Measurements from ENCODE around the gene CBX4. TPM values are rescaled to one million over a fixed set of nuclear protein-coding genes. Genes with fewer than 3 reads are reported as not detected.

The CBX4 gene
- total and polyA plus RNA-seq, 2 of the 13 experiments (the other 11 are each of a cell fraction or from before 2014, with no cell fraction given), result 25.8 to 50.8 TPM

GRCh38 chr17:79788989-79789942 is 50.0 kb downstream of the CBX4 start (continued):
- TF ChIP-seq, protein P1, sequence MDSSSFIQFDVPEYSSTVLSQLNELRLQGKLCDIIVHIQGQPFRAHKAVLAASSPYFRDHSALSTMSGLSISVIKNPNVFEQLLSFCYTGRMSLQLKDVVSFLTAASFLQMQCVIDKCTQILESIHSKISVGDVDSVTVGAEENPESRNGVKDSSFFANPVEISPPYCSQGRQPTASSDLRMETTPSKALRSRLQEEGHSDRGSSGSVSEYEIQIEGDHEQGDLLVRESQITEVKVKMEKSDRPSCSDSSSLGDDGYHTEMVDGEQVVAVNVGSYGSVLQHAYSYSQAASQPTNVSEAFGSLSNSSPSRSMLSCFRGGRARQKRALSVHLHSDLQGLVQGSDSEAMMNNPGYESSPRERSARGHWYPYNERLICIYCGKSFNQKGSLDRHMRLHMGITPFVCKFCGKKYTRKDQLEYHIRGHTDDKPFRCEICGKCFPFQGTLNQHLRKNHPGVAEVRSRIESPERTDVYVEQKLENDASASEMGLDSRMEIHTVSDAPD (CRISPR knock-in tag; IDR thresholded peaks at IDR 0.05), result 0 out of 2 replicates have a peak, but pooled peaks have one; percentile 28
- no peak for TF ChIP-seq POGK (CRISPR knock-in tag; conservative IDR thresholded peaks at IDR 0.05)
- no peak for TF ChIP-seq HOXA9 (CRISPR knock-in tag; IDR thresholded peaks at IDR 0.05; ENCODE audit: borderline replicate concordance)
- TF ChIP-seq, protein P2, sequence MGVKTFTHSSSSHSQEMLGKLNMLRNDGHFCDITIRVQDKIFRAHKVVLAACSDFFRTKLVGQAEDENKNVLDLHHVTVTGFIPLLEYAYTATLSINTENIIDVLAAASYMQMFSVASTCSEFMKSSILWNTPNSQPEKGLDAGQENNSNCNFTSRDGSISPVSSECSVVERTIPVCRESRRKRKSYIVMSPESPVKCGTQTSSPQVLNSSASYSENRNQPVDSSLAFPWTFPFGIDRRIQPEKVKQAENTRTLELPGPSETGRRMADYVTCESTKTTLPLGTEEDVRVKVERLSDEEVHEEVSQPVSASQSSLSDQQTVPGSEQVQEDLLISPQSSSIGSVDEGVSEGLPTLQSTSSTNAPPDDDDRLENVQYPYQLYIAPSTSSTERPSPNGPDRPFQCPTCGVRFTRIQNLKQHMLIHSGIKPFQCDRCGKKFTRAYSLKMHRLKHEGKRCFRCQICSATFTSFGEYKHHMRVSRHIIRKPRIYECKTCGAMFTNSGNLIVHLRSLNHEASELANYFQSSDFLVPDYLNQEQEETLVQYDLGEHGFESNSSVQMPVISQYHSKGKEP (CRISPR knock-in tag; IDR thresholded peaks at IDR 0.05), result no peak
- TF ChIP-seq ZNF768 (CRISPR knock-in tag; IDR thresholded peaks at IDR 0.05), result peak; percentile 10; the same call in 1 of the 2 replicates
- TF ChIP-seq HIVEP1 (CRISPR knock-in tag; IDR thresholded peaks at IDR 0.05), result peak; percentile 60; the same call in 1 of the 2 replicates
- TF ChIP-seq ZHX2 (IDR thresholded peaks at IDR 0.05; ENCODE audit: low read depth), result no peak
- no peak for TF ChIP-seq ZHX2 (CRISPR knock-in tag; IDR thresholded peaks at IDR 0.05; ENCODE audit: borderline replicate concordance)
- TF ChIP-seq DNMT1 (CRISPR knock-in tag; IDR thresholded peaks at IDR 0.05), result no peak
- TF ChIP-seq SUZ12 (IDR thresholded peaks at IDR 0.05; ENCODE audit: low read depth, low read length), result no peak
- no peak for TF ChIP-seq HNRNPH1 (optimal IDR thresholded peaks at IDR 0.05; ENCODE audit: low read depth, low read length)
- no peak for TF ChIP-seq REST (IDR thresholded peaks at IDR 0.05; ENCODE audit: borderline replicate concordance in 1 of 2, low read depth in 1 of 2, low read length in 2 of 2)
